ENCODE data around the gene SH3RF2. TPM values are rescaled to one million over a fixed set of nuclear protein-coding genes. Genes with fewer than 3 reads are reported as not detected.

Gene SH3RF2
- total and polyA plus RNA-seq, 9 of the 15 experiments (the other 6 are each of a cell fraction or from before 2014, with no cell fraction given) = 0.05 TPM; not detected in 8

DNA sequence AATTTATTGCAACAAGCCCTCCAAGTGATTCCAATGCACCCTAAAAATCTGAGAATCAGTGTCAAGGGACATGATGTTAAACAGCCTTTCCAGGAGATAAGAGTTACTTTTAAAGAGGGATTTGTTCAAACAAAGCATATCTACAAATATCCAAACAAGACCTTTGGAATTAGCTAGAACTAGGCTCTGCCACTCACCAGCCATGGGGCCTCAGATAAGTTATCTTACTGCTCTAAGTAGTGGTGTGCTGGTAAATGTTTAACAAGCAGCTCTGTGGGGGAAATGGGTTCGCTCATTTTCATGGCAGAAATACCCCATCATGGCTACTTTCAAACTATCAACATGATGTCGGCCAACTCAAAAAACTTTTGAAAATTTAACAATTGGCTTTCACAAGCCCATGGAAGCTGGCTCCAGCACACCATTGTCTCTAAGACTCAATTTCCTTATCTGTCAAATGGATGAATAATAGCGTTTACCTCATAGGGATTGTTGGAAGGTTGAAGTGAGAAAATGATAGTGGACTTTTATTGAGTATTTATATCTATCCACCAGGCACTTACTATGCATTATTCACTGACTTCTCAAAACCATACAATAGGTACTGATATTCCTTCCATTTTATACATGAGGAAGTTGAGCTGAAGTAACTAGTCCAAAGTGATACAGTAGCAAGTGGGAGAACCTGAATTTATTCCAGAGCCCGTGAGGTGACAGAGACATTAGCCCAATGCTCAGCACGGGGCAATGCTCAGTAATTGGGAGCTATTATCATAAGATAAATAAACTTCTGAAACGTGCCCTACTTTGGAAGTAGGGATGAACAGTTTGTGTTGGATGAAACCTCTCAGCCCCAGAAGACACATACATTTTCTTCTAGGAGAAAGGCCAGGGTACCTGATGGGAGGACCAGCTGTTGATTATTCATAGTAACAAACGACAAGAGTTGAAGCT is 43.2 kb downstream of the SH3RF2 start:
- in situ Hi-C loops (cut with MboI) = no loop called here
- H3K9me3 ChIP-seq (replicated peaks; ENCODE audit: control insufficient read depth, insufficient read depth, low read depth, low read length) = no peaks in the 10 kb centered on the region
- FAIRE-seq (no peak), ATAC-seq (no peak), DNase-seq (ENCODE audit: extremely low read depth in 1 of 4, low spot score in 3 of 4) (no peak)
- no peak overlapping the region for H3K4me2 ChIP-seq (ENCODE audit: insufficient read depth, low read length)
- H3K4me3 ChIP-seq = no peak overlapping the region
- no peaks in the 10 kb centered on the region for H3K36me3 ChIP-seq (ENCODE audit: control insufficient read depth, insufficient read depth, low read length)
- POLR2A ChIA-PET = interaction anchor here (0.6 to 0.7 kb wide), 2 partner anchors 26 to 420 kb away, joined by 3 read pairs; no protein-coding TSS in a partner anchor
- no peaks in the 10 kb centered on the region for H3K9me1 ChIP-seq (ENCODE audit: control insufficient read depth, insufficient read depth, low read length)
- no peaks in the 10 kb centered on the region for H4K20me1 ChIP-seq (replicated peaks; ENCODE audit: control insufficient read depth, insufficient read depth, low read length)
- CTCF ChIA-PET (ENCODE audit: low intra/inter-chr PET ratio) = no interaction called here
- BruUV-seq (replicated peaks) = no TSS peak
- no peak overlapping the region for H3K9ac ChIP-seq (ENCODE audit: insufficient read depth in 1 of 2, low read depth in 2 of 2, low read length in 2 of 2)
- H3K79me2 ChIP-seq (ENCODE audit: control insufficient read depth, insufficient read depth, low read length) = no peaks in the 10 kb centered on the region
- H3K4me1 ChIP-seq (replicated peaks in 1 of 2; ENCODE audit: control insufficient read depth in 2 of 2, insufficient read depth in 2 of 2, low read length in 2 of 2) = no peaks in the 10 kb centered on the region
- intact Hi-C loops (cut with micrococcal nuclease) = no loop called here
- no peaks in the 10 kb centered on the region for H3K27me3 ChIP-seq (ENCODE audit: control insufficient read depth in 2 of 2, insufficient read depth in 2 of 2, low read length in 2 of 2)
- H3K27ac ChIP-seq (ENCODE audit: extremely low read depth, low read depth, low read length) = no peak overlapping the region
- WGBS (ENCODE audit: insufficient coverage, low coverage, missing lambda C conversion rate) = 2% methylated on average over 7 of the region's 7 CpGs
- no peak for TF ChIP-seq ZNF408 (CRISPR knock-in tag; IDR thresholded peaks at IDR 0.05; ENCODE audit: low read depth)
- H2AFZ ChIP-seq (ENCODE audit: low read depth, low read length) = no peak overlapping the region

DNA sequence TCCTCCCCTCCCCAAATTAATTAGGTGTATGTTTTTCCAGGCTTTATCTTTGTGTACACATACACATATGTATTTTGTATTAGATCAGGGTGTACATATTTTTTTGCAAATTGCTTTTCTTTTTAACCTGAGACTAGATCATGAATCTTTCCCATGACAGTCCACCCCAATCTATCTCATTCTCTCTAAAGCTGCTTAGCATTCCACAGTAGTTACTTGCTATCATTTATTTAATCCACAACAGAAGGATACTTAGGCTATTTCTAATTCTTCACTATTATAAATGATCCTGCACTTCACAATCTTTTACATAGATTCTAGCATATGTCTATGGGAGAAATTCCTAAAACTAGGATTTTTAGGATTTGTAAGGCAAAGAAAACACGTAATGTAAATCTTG is 43.9 kb downstream of the SH3RF2 start:
- Histone ChIP-seq H3K4me3 (no peak overlapping the region), H3K9me3 (replicated peaks; ENCODE audit: control insufficient read depth, insufficient read depth, low read depth, low read length) (no peaks in the 10 kb centered on the region), H3K27ac (ENCODE audit: extremely low read depth, low read depth, low read length) (no peak overlapping the region), H3K4me2 (ENCODE audit: insufficient read depth, low read length) (no peak overlapping the region), H4K20me1 (replicated peaks; ENCODE audit: control insufficient read depth, insufficient read depth, low read length) (no peaks in the 10 kb centered on the region), H3K4me1 (replicated peaks in 1 of 2; ENCODE audit: control insufficient read depth in 2 of 2, insufficient read depth in 2 of 2, low read length in 2 of 2) (no peaks in the 10 kb centered on the region), H3K79me2 (ENCODE audit: control insufficient read depth, insufficient read depth, low read length) (no peaks in the 10 kb centered on the region), H3K36me3 (ENCODE audit: control insufficient read depth, insufficient read depth, low read length) (no peaks in the 10 kb centered on the region), H3K9me1 (ENCODE audit: control insufficient read depth, insufficient read depth, low read length) (no peaks in the 10 kb centered on the region), H3K27me3 (ENCODE audit: control insufficient read depth in 2 of 2, insufficient read depth in 2 of 2, low read length in 2 of 2) (no peaks in the 10 kb centered on the region), H3K9ac (ENCODE audit: insufficient read depth in 1 of 2, low read depth in 2 of 2, low read length in 2 of 2) (no peak overlapping the region), H2AFZ (ENCODE audit: low read depth, low read length) (no peak overlapping the region)
- FAIRE-seq = no peak
- CTCF ChIA-PET (ENCODE audit: low intra/inter-chr PET ratio) = no interaction called here
- POLR2A ChIA-PET = interaction anchor here (0.7 kb wide), 1 partner anchor 419 kb away, joined by 3 read pairs; no protein-coding TSS in a partner anchor
- no TSS peak for BruUV-seq (replicated peaks)
- WGBS (ENCODE audit: insufficient coverage, low coverage, missing lambda C conversion rate) = 0% methylated on average over 1 of the region's 1 CpG
- intact Hi-C loops (cut with micrococcal nuclease) = no loop called here
- in situ Hi-C loops (cut with MboI) = no loop called here
- no peak for ATAC-seq
- no peak for DNase-seq (ENCODE audit: extremely low read depth in 1 of 4, low spot score in 3 of 4)
- TF ChIP-seq, protein P1, sequence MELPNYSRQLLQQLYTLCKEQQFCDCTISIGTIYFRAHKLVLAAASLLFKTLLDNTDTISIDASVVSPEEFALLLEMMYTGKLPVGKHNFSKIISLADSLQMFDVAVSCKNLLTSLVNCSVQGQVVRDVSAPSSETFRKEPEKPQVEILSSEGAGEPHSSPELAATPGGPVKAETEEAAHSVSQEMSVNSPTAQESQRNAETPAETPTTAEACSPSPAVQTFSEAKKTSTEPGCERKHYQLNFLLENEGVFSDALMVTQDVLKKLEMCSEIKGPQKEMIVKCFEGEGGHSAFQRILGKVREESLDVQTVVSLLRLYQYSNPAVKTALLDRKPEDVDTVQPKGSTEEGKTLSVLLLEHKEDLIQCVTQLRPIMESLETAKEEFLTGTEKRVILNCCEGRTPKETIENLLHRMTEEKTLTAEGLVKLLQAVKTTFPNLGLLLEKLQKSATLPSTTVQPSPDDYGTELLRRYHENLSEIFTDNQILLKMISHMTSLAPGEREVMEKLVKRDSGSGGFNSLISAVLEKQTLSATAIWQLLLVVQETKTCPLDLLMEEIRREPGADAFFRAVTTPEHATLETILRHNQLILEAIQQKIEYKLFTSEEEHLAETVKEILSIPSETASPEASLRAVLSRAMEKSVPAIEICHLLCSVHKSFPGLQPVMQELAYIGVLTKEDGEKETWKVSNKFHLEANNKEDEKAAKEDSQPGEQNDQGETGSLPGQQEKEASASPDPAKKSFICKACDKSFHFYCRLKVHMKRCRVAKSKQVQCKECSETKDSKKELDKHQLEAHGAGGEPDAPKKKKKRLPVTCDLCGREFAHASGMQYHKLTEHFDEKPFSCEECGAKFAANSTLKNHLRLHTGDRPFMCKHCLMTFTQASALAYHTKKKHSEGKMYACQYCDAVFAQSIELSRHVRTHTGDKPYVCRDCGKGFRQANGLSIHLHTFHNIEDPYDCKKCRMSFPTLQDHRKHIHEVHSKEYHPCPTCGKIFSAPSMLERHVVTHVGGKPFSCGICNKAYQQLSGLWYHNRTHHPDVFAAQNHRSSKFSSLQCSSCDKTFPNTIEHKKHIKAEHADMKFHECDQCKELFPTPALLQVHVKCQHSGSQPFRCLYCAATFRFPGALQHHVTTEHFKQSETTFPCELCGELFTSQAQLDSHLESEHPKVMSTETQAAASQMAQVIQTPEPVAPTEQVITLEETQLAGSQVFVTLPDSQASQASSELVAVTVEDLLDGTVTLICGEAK (IDR thresholded peaks at IDR 0.05) = no peak
- TF ChIP-seq, protein P1 (CRISPR knock-in tag; IDR thresholded peaks at IDR 0.05) = no peak
- TF ChIP-seq CC2D1A (IDR thresholded peaks at IDR 0.05) (no peak), TCF7 (IDR thresholded peaks at IDR 0.05; ENCODE audit: borderline replicate concordance) (no peak), LARP7 (IDR thresholded peaks at IDR 0.05) (no peak)

Measured in K562 (cell line).